Keratinocyte (primary cell): Measurements from ENCODE around the gene NEU4. TPM values are rescaled to one million over a fixed set of nuclear protein-coding genes. Genes with fewer than 3 reads are reported as not detected.

Experiments used
- DNase-seq: peaks from one replicate; pipeline ENCODE4 v3.0.0-alpha.2; 2011; ENCODE audit warnings: low read depth, missing footprints, low spot score
- FAIRE-seq: peaks from 2 replicates; lab custom pipeline; 2011; peaks lifted over from hg19 to GRCh38; lab: Jason Lieb, UNC
- H2AFZ ChIP-seq: 2 replicates; pipeline ENCODE4 v1.6.0; 2012; ENCODE audit warnings: low read length, control low read depth, inconsistent platforms; ENCODE audit not compliant: control insufficient read depth
- H3K27ac ChIP-seq: 2 replicates; pipeline ENCODE4 v1.5.1; 2011; ENCODE audit warnings: low read length; ENCODE audit not compliant: control insufficient read depth, insufficient read depth
- H3K27me3 ChIP-seq: 3 replicates; pipeline ENCODE4 v1.6.0; 2011; ENCODE audit warnings: low read length; ENCODE audit not compliant: control insufficient read depth, insufficient read depth; ENCODE audit errors: extremely low read depth
- H3K36me3 ChIP-seq, 2 experiments: 2 replicates in 1 of 2; 3 replicates in 1 of 2; pipeline ENCODE4 v1.5.1; 2011; ENCODE audit warnings: low read length in 2 of 2, mild to moderate bottlenecking in 1 of 2; ENCODE audit not compliant: control insufficient read depth in 2 of 2, insufficient read depth in 2 of 2; ENCODE audit errors: extremely low read depth in 1 of 2
- H3K4me1 ChIP-seq: 3 replicates; pipeline ENCODE4 v1.5.1; 2011; ENCODE audit warnings: low read length; ENCODE audit not compliant: control insufficient read depth, insufficient read depth; ENCODE audit errors: extremely low read depth
- H3K4me2 ChIP-seq: 3 replicates; pipeline ENCODE4 v1.6.0; 2011; ENCODE audit warnings: low read depth, low read length; ENCODE audit not compliant: control insufficient read depth, insufficient read depth; ENCODE audit errors: extremely low read depth
- H3K4me3 ChIP-seq, 3 experiments: fragments of 200-600 bp in 1 of 3; sonication (generic) in 1 of 3; 2 replicates in 2 of 3; 3 replicates in 1 of 3; pipeline ENCODE4 v1.5.1; 2011 to 2016; ENCODE audit warnings: low read length in 3 of 3, mild to moderate bottlenecking in 3 of 3, control low read depth in 2 of 3, inconsistent platforms in 1 of 3, low read depth in 1 of 3, mixed read lengths in 1 of 3, mixed run types in 1 of 3, moderate library complexity in 1 of 3; ENCODE audit not compliant: control insufficient read depth in 2 of 3, insufficient read depth in 2 of 3; ENCODE audit errors: extremely low read depth in 1 of 3
- H3K79me2 ChIP-seq: 2 replicates; pipeline ENCODE4 v1.6.0; 2012; ENCODE audit warnings: low read length; ENCODE audit not compliant: control insufficient read depth, insufficient read depth
- H3K9ac ChIP-seq: 3 replicates; pipeline ENCODE4 v1.6.0; 2011; ENCODE audit warnings: low read length; ENCODE audit not compliant: control insufficient read depth, insufficient read depth; ENCODE audit errors: extremely low read depth
- H3K9me1 ChIP-seq: 3 replicates; pipeline ENCODE4 v1.6.0; 2011; ENCODE audit warnings: low read length; ENCODE audit not compliant: control insufficient read depth, insufficient read depth; ENCODE audit errors: extremely low read depth
- H3K9me3 ChIP-seq: 2 replicates; pipeline ENCODE4 v1.5.1; 2012; ENCODE audit warnings: low read depth, low read length; ENCODE audit not compliant: control insufficient read depth
- H4K20me1 ChIP-seq: 3 replicates; pipeline ENCODE4 v1.6.0; 2011; ENCODE audit warnings: low read length; ENCODE audit not compliant: control insufficient read depth, insufficient read depth; ENCODE audit errors: extremely low read depth
- CTCF ChIP-seq, 3 experiments: IDR thresholded peaks in 1 of 3; conservative IDR thresholded peaks in 1 of 3; optimal IDR thresholded peaks in 1 of 3; 2 replicates in 2 of 3; 3 replicates in 1 of 3; pipeline versions ENCODE3 to v1.5.1; 2011; ENCODE audit warnings: low read length in 3 of 3, mild to moderate bottlenecking in 3 of 3, moderate library complexity in 2 of 3, control low read depth in 1 of 3, inconsistent platforms in 1 of 3; ENCODE audit not compliant: insufficient read depth in 2 of 3; ENCODE audit errors: extremely low read depth in 1 of 3
- EZH2 ChIP-seq: IDR thresholded peaks from one replicate; pipeline ENCODE4 v1.6.1; 2012; ENCODE audit warnings: inconsistent platforms, mild to moderate bottlenecking, low read length, moderate library complexity
- dilution Hi-C: fragments of 300-500 bp; cut with MboI; formaldehyde crosslinking; loops from one replicate; pipeline ENCODE4 v1.7.0; 2020; ENCODE audit warnings: low sequenced_read_pairs; ENCODE audit not compliant: extremely low pct_ligation_motif_present
- polyA plus RNA-seq, 5 experiments: library from polyadenylated mRNA; depleted of rRNA in 3 of 5; stranded (reverse) in 3 of 5; stranded (forward) in 1 of 5; unstranded in 1 of 5; fragments of >200 nt; gene quantifications; 1 replicate in 1 of 5; 2 replicates in 3 of 5; 3 replicates in 1 of 5; pipeline versions ENCODE4 v1.2.1 to v1.2.3, GENCODE V29; 2011 to 2012; ENCODE audit warnings: missing spikeins in 2 of 5, low read depth in 1 of 5, low replicate concordance in 1 of 5

NEU4 gene
- polyA plus RNA-seq, 1 donor (not counting 4 experiments of a cell fraction or from before 2014, with no cell fraction given): not detected

GRCh38 chr2:241814643-241815476 is 5.9 kb downstream of the NEU4 start:
- Histone ChIP-seq H4K20me1 (no peaks in the 10 kb centered on the region), H3K9ac (no peak overlapping the region), H3K9me3 (no peaks in the 10 kb centered on the region), H3K27me3 (peaks cover 12% of the 10 kb centered on the region), H3K4me1 (no peaks in the 10 kb centered on the region), H3K4me3 (no peak overlapping the region), H3K36me3 (no peaks in the 10 kb centered on the region), H2AFZ (no peak overlapping the region), H3K27ac (no peak overlapping the region), H3K4me2 (no peak overlapping the region), H3K79me2 (no peaks in the 10 kb centered on the region), H3K9me1 (no peaks in the 10 kb centered on the region)
- DNase-seq (no peak), FAIRE-seq (no peak)
- no peak for TF ChIP-seq EZH2
- no peak for TF ChIP-seq CTCF (optimal IDR thresholded peaks at IDR 0.05 in 1 of 3, IDR thresholded peaks at IDR 0.05 in 1 of 3, conservative IDR thresholded peaks at IDR 0.05 in 1 of 3; ENCODE audit: extremely low read depth in 1 of 3, insufficient read depth in 2 of 3, low read length in 3 of 3)
- dilution Hi-C loops: no loop called here

GRCh38 chr2:241815477-241816430 is 6.8 kb downstream of the NEU4 start:
- no peak overlapping the region for H3K4me2 ChIP-seq
- no peak overlapping the region for H3K9ac ChIP-seq
- H2AFZ ChIP-seq: no peak overlapping the region
- FAIRE-seq (no peak), DNase-seq (no peak)
- no peaks in the 10 kb centered on the region for H3K4me1 ChIP-seq
- no peaks in the 10 kb centered on the region for H3K9me1 ChIP-seq
- dilution Hi-C loops: no loop called here
- no peaks in the 10 kb centered on the region for H3K79me2 ChIP-seq
- no peaks in the 10 kb centered on the region for H3K9me3 ChIP-seq
- H3K4me3 ChIP-seq: no peak overlapping the region
- H3K27me3 ChIP-seq: peaks cover 12% of the 10 kb centered on the region
- no peak for TF ChIP-seq CTCF (optimal IDR thresholded peaks at IDR 0.05 in 1 of 3, IDR thresholded peaks at IDR 0.05 in 1 of 3, conservative IDR thresholded peaks at IDR 0.05 in 1 of 3; ENCODE audit: extremely low read depth in 1 of 3, insufficient read depth in 2 of 3, low read length in 3 of 3)
- TF ChIP-seq EZH2: no peak
- H3K27ac ChIP-seq: no peak overlapping the region
- H4K20me1 ChIP-seq: no peaks in the 10 kb centered on the region
- H3K36me3 ChIP-seq: no peaks in the 10 kb centered on the region
